K562 (cell line): Measurements from ENCODE around the gene VSTM5. TPM values are rescaled to one million over a fixed set of nuclear protein-coding genes. Genes with fewer than 3 reads are reported as not detected.

Source experiments
- ATAC-seq: fragments of 200-7000 bp; cut with Tn5 transposase; 3 replicates; pipeline ENCODE4 v1.9.1; 2020; ENCODE audit warnings: moderate library complexity
- BruUV-seq: library from RNA; stranded (reverse); fragments of 400-500 nt; replicated peaks from 2 replicates; lab custom pipeline; 2021; lab: Mats Ljungman, UMichigan
- CTCF ChIA-PET: fragments of 300-600 bp; formaldehyde crosslinking; extraction: SDS; loops from one replicate; lab custom pipeline; 2021; ENCODE audit warnings: low intra/inter-chr PET ratio; lab: Yijun Ruan, JAX
- POLR2A ChIA-PET: fragments of 300-600, 350-650 bp; sonication (Branson Sonifier 250); formaldehyde crosslinking; extraction: SDS; loops from one replicate; lab custom pipeline; 2021; ENCODE audit warnings: antibody characterized with exemption, inconsistent platforms; lab: Yijun Ruan, JAX
- DNase-seq, 4 experiments: peaks; one replicate each; pipeline versions ENCODE4 v3.0.0 to v3.0.0-alpha.2; 2011 to 2018; ENCODE audit warnings: low spot score in 3 of 4, mixed read lengths in 3 of 4; ENCODE audit errors: extremely low read depth in 1 of 4
- FAIRE-seq: peaks from 2 replicates; lab custom pipeline; 2011; peaks lifted over from hg19 to GRCh38; lab: Jason Lieb, UNC
- H2AFZ ChIP-seq: 2 replicates; pipeline ENCODE4 v1.6.0; 2011; ENCODE audit warnings: low read depth, low read length, control low read depth, inconsistent platforms
- H3K27ac ChIP-seq: fragments of 200-600 bp; 3 replicates; pipeline ENCODE4 v1.8.0; 2011; ENCODE audit warnings: low read depth, mild to moderate bottlenecking, control low read depth, inconsistent platforms, low read length, moderate library complexity, mixed read lengths; ENCODE audit errors: extremely low read depth
- H3K27me3 ChIP-seq, 2 experiments: fragments of 300-600 bp in 1 of 2; 2 replicates in 1 of 2; 3 replicates in 1 of 2; pipeline versions ENCODE4 v1.6.0 to v1.8.0; 2011; ENCODE audit warnings: inconsistent platforms in 2 of 2, low read length in 2 of 2, mild to moderate bottlenecking in 1 of 2, mixed read lengths in 1 of 2, moderate library complexity in 1 of 2; ENCODE audit not compliant: control insufficient read depth in 2 of 2, insufficient read depth in 2 of 2
- H3K36me3 ChIP-seq: fragments of 300-600 bp; 3 replicates; pipeline ENCODE4 v1.8.0; 2011; ENCODE audit warnings: mild to moderate bottlenecking, low read length, inconsistent platforms; ENCODE audit not compliant: control insufficient read depth, insufficient read depth
- H3K4me1 ChIP-seq, 2 experiments: fragments of 200-600 bp in 1 of 2; replicated peaks in 1 of 2; 2 replicates in 1 of 2; 3 replicates in 1 of 2; pipeline versions ENCODE4 v1.5.1 to v1.8.0; 2011; ENCODE audit warnings: inconsistent platforms in 2 of 2, low read length in 2 of 2, mild to moderate bottlenecking in 1 of 2, mixed read lengths in 1 of 2, moderate library complexity in 1 of 2; ENCODE audit not compliant: control insufficient read depth in 2 of 2, insufficient read depth in 2 of 2
- H3K4me2 ChIP-seq: 2 replicates; pipeline ENCODE4 v1.6.1; 2011; ENCODE audit warnings: low read length, control low read depth, inconsistent platforms, mixed read lengths; ENCODE audit not compliant: insufficient read depth
- H3K4me3 ChIP-seq: fragments of 200-600 bp; sonication (generic), shearing (Covaris generic); 2 replicates; pipeline ENCODE4 v1.5.1; 2016; ENCODE audit warnings: control low read depth, inconsistent platforms
- H3K79me2 ChIP-seq: fragments of 200-600 bp; 3 replicates; pipeline ENCODE4 v1.8.0; 2011; ENCODE audit warnings: low read length, inconsistent platforms; ENCODE audit not compliant: control insufficient read depth, insufficient read depth
- H3K9ac ChIP-seq, 2 experiments: 2 replicates each; pipeline versions ENCODE4 v1.6.0 to v1.6.1; 2011; ENCODE audit warnings: low read depth in 2 of 2, low read length in 2 of 2, control low read depth in 1 of 2, inconsistent platforms in 1 of 2, mild to moderate bottlenecking in 1 of 2, mixed read lengths in 1 of 2; ENCODE audit not compliant: insufficient read depth in 1 of 2
- H3K9me1 ChIP-seq: one replicate; pipeline ENCODE4 v1.6.0; 2011; ENCODE audit warnings: inconsistent platforms, mild to moderate bottlenecking, low read length, moderate library complexity; ENCODE audit not compliant: control insufficient read depth, insufficient read depth
- H3K9me3 ChIP-seq: replicated peaks from 2 replicates; pipeline ENCODE4 v1.5.1; 2011; ENCODE audit warnings: low read depth, low read length, inconsistent platforms; ENCODE audit not compliant: control insufficient read depth, insufficient read depth
- H4K20me1 ChIP-seq: replicated peaks from 2 replicates; pipeline ENCODE4 v1.6.1; 2011; ENCODE audit warnings: low read length, inconsistent platforms, mixed read lengths; ENCODE audit not compliant: control insufficient read depth, insufficient read depth
- KDM2B ChIP-seq: fragments of 250-450 bp; sonication (Bioruptor Pico); IDR thresholded peaks from 2 replicates; pipeline ENCODE4 v1.8.0; 2021; ENCODE audit warnings: mild to moderate bottlenecking, moderate library complexity
- NFXL1 ChIP-seq: fragments of 450-650 bp; formaldehyde crosslinking; IDR thresholded peaks from 2 replicates; pipeline ENCODE4 v1.4.0; 2021; ENCODE audit warnings: mild to moderate bottlenecking
- NR2C1 ChIP-seq, 2 experiments: fragments of 450-650 bp; IDR thresholded peaks; 2 replicates each; pipeline ENCODE4 v1.6.1; 2017; ENCODE audit warnings: mild to moderate bottlenecking in 2 of 2, antibody characterized with exemption in 1 of 2, inconsistent platforms in 1 of 2, missing compliant biosample characterization in 1 of 2, missing genetic modification characterization in 1 of 2
- RBM15 ChIP-seq: fragments of 200-400 bp; formaldehyde crosslinking; IDR thresholded peaks from 2 replicates; pipeline ENCODE4 v1.6.1; 2018; ENCODE audit warnings: mild to moderate bottlenecking, low read length, moderate library complexity; ENCODE audit not compliant: insufficient read depth
- SP2 ChIP-seq: IDR thresholded peaks from 2 replicates; pipeline ENCODE4 v1.6.1; 2011; ENCODE audit warnings: mild to moderate bottlenecking, low read depth, low read length, moderate library complexity; ENCODE audit not compliant: poor library complexity, severe bottlenecking; ENCODE audit errors: extremely low read depth
- SRSF9 ChIP-seq: fragments of 200-400 bp; formaldehyde crosslinking; IDR thresholded peaks from 2 replicates; pipeline ENCODE4 v1.6.1; 2017; ENCODE audit warnings: low read depth, low read length, borderline replicate concordance
- STAG1 ChIP-seq: sonication (generic); formaldehyde crosslinking; IDR thresholded peaks from 2 replicates; pipeline ENCODE4 v1.5.0; 2020; ENCODE audit warnings: missing genetic modification reagents, borderline replicate concordance
- STAT5B ChIP-seq: fragments of 250-450 bp; sonication (Bioruptor Pico); IDR thresholded peaks from 2 replicates; pipeline ENCODE4 v1.8.0; 2021; ENCODE audit warnings: mild to moderate bottlenecking, inconsistent platforms
- TEAD4 ChIP-seq, 2 experiments: sonication (generic) in 1 of 2; formaldehyde crosslinking in 1 of 2; IDR thresholded peaks; 2 replicates each; pipeline versions ENCODE4 v1.6.1 to v1.8.0; 2012 to 2022; ENCODE audit warnings: borderline replicate concordance in 1 of 2, inconsistent platforms in 1 of 2, low read length in 1 of 2, mild to moderate bottlenecking in 1 of 2, missing genetic modification reagents in 1 of 2
- TSC22D4 ChIP-seq: fragments of 450-650 bp; IDR thresholded peaks from 2 replicates; pipeline ENCODE4 v1.6.1; 2016; ENCODE audit warnings: missing genetic modification characterization, missing biosample characterization, control low read depth
- ZNF778 ChIP-seq: fragments of 450-650 bp; formaldehyde crosslinking; IDR thresholded peaks from 2 replicates; pipeline ENCODE4 v1.4.0; 2020; ENCODE audit warnings: mild to moderate bottlenecking, moderate library complexity
- ZSCAN29 ChIP-seq: fragments of 450-650 bp; IDR thresholded peaks from 2 replicates; pipeline ENCODE4 v1.6.1; 2017
- WGBS: fragments of 100-300 bp; shearing (Covaris generic); methylation state at CpG from one replicate; pipeline ENCODE4 v1.1.6; 2016; ENCODE audit warnings: low coverage, mixed read lengths; ENCODE audit not compliant: insufficient coverage; ENCODE audit errors: missing lambda C conversion rate; 5-methylcytosine and 5-hydroxymethylcytosine counted together
- in situ Hi-C: fragments of 300-500 bp; cut with MboI; formaldehyde crosslinking; loops from 4 replicates; pipeline ENCODE4 v1.15.0; 2018; ENCODE audit warnings: inconsistent platforms, mixed read lengths
- intact Hi-C: fragments of 100-400 bp; cut with micrococcal nuclease; formaldehyde crosslinking; loops from 2 replicates; pipeline ENCODE4 v1.14.2; 2022
- polyA plus RNA-seq, 8 experiments: library from polyadenylated mRNA; depleted of rRNA in 4 of 8; stranded (reverse) in 5 of 8; unstranded in 3 of 8; fragments of >200 nt; fragmentation: Nextera tagmentation in 2 of 8; fragmentation: Illumina TruSeq in 1 of 8; extraction: Ambion mirVana in 2 of 8; extraction: Trizol in 1 of 8; gene quantifications; 2 replicates each; pipeline versions ENCODE4 v1.2.1 to v1.2.3, GENCODE V29; 2011 to 2014; ENCODE audit warnings: inconsistent platforms in 1 of 8, missing spikeins in 1 of 8
- total RNA-seq, 7 experiments: library from RNA; depleted of rRNA in 6 of 7; stranded (reverse); fragments of >200 nt in 6 of 7; fragmentation: Illumina TruSeq in 2 of 7; extraction: Trizol in 2 of 7; gene quantifications; 2 replicates each; pipeline versions ENCODE4 v1.2.1 to v1.2.3, GENCODE V29; 2011 to 2021; ENCODE audit warnings: low replicate concordance in 1 of 7
- TF ChIP-seq, protein P1 (sequence below): fragments of 250-450 bp; sonication (Bioruptor Pico); IDR thresholded peaks from 2 replicates; pipeline ENCODE4 v1.4.0; 2020; ENCODE audit warnings: mild to moderate bottlenecking
- TF ChIP-seq, protein P2 (sequence below): fragments of 250-450 bp; sonication (Bioruptor Pico); IDR thresholded peaks from 2 replicates; pipeline ENCODE4 v1.5.0; 2020; ENCODE audit warnings: mild to moderate bottlenecking
- TF ChIP-seq, protein P3 (sequence below): fragments of 450-650 bp; formaldehyde crosslinking; IDR thresholded peaks from 2 replicates; pipeline ENCODE4 v1.4.0; 2022; ENCODE audit warnings: mild to moderate bottlenecking, moderate library complexity

Gene VSTM5
- total and polyA plus RNA-seq, 9 of the 15 experiments (the other 6 are each of a cell fraction or from before 2014, with no cell fraction given) = 0.01 TPM; not detected in 8

DNA sequence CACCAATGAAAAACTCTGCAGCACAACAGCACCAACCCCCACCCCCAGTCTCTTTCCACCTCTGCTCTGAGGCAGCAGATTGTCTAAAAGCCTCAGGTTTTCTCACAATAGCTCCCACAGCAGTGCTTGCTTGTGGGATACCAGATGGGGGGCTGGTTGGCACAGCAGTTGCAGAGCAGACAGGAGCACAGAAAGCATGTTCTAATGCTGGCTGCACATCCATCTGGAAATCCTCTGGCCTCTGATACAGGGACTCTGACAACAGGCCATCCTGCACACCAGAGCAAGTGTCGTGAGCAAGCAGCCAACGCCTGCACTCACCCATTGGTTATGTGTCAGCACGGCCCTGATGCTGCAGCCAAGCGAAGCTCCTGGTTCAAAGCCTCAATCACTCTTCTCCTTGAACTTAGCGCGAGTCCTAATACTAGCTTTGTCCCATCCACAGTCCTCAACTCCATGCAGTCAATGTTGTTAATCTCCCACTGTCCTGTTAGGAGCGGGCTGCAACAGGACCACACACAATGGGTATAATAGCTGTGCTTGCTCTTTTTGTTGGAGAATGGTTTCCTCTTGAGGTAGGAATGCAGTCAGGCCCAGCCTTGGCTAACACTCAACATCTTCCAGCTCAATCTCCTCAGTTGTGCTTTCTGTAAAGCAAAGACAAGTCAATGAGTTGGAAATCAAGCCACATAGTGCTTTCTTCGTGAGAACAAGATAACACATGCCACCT lies 30.3 kb downstream of the VSTM5 start (continued):
- TF ChIP-seq, protein P1, sequence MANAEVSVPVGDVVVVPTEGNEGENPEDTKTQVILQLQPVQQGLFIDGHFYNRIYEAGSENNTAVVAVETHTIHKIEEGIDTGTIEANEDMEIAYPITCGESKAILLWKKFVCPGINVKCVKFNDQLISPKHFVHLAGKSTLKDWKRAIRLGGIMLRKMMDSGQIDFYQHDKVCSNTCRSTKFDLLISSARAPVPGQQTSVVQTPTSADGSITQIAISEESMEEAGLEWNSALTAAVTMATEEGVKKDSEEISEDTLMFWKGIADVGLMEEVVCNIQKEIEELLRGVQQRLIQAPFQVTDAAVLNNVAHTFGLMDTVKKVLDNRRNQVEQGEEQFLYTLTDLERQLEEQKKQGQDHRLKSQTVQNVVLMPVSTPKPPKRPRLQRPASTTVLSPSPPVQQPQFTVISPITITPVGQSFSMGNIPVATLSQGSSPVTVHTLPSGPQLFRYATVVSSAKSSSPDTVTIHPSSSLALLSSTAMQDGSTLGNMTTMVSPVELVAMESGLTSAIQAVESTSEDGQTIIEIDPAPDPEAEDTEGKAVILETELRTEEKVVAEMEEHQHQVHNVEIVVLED = no peak
- TF ChIP-seq STAG1 (no peak), KDM2B (CRISPR knock-in tag) (no peak), ZNF778 (no peak)

DNA sequence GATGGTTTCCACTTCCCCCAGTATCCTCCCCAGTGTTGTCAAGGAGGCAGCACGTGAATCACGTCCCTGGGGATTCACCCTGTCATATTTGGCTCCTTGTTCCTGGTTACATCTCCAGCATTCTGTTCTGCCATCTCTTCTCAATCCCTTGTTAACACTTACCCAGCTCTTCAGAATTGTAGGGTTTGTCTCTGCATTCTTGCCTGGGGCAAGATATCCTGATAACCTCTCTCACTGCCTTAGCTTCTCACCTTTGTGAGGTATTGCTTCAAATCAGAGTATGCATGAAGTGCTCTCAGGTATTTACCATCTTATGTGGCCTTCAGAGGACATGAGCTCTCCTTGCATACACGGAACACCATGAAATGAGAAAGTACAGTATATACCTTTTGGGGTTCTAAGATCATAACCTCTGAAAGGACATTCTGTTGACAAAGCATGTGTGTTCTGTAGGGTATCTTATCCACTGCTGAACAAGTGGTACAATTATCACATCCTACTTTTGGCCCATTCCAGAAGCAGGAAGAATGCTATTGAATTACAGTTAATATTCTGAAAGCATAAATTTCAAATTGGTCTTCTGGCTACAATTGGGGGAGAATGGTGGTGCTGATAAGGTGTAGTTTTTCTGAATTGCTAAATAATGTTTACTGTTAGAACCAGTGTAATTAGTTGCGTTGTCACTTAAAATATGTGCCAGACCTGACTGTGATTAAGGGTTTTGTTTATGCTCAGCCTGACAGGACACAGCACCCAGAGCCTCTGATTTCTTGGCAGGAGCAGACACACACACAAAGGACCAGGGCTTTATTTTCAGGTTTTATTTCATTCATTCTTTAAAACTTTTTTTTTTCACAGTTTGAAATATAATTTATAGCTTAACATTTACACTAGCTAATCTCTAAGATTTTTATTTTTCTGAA lies 32.7 kb downstream of the VSTM5 start:
- Histone ChIP-seq H3K9me3 (no peaks in the 10 kb centered on the region), H2AFZ (no peak overlapping the region), H3K79me2 (no peaks in the 10 kb centered on the region), H3K9me1 (no peaks in the 10 kb centered on the region), H3K36me3 (peaks cover 25% of the 10 kb centered on the region; the same call in 2 of the 3 replicates), H3K4me3 (no peak overlapping the region), H4K20me1 (no peaks in the 10 kb centered on the region), H3K4me2 (no peak overlapping the region), H3K4me1 (peaks cover 0 to 2% of the 10 kb centered on the region in 2 experiments; a peak in 1 of 5 replicates), H3K27ac (no peak overlapping the region), H3K9ac (no peak overlapping the region), H3K27me3 (peaks cover 4 to 8% of the 10 kb centered on the region in 2 experiments; a peak in 1 of 5 replicates)
- BruUV-seq = no TSS peak
- no peak for ATAC-seq
- in situ Hi-C loops = no loop called here
- intact Hi-C loops = no loop called here
- CTCF ChIA-PET = no interaction called here
- no peak for FAIRE-seq
- WGBS = 21% methylated on average over 4 of the region's 4 CpGs
- no peak for DNase-seq
- POLR2A ChIA-PET = interaction anchor here (0.6 to 3.6 kb wide), 4 partner anchors 13 to 92 kb away, joined by 3 to 8 read pairs (median 4); partner anchors contain the start of genes C11orf54 and TAF1D
- TF ChIP-seq TEAD4 (IDR thresholded peaks at IDR 0.05; ENCODE audit: low read length) = no peak
- no peak for TF ChIP-seq TEAD4 (CRISPR knock-in tag; IDR thresholded peaks at IDR 0.05; ENCODE audit: borderline replicate concordance)
- no peak for TF ChIP-seq NR2C1 (IDR thresholded peaks at IDR 0.05)
- TF ChIP-seq NR2C1 (tag; IDR thresholded peaks at IDR 0.05) = no peak
- TF ChIP-seq, protein P2, sequence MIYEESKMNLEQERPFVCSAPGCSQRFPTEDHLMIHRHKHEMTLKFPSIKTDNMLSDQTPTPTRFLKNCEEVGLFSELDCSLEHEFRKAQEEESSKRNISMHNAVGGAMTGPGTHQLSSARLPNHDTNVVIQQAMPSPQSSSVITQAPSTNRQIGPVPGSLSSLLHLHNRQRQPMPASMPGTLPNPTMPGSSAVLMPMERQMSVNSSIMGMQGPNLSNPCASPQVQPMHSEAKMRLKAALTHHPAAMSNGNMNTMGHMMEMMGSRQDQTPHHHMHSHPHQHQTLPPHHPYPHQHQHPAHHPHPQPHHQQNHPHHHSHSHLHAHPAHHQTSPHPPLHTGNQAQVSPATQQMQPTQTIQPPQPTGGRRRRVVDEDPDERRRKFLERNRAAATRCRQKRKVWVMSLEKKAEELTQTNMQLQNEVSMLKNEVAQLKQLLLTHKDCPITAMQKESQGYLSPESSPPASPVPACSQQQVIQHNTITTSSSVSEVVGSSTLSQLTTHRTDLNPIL (CRISPR knock-in tag) = no peak
- TF ChIP-seq NFXL1 (CRISPR knock-in tag) = no peak
- no peak for TF ChIP-seq STAT5B (CRISPR knock-in tag)
- TF ChIP-seq TSC22D4 (tag) = no peak
- no peak for TF ChIP-seq RBM15
- TF ChIP-seq, protein P3, sequence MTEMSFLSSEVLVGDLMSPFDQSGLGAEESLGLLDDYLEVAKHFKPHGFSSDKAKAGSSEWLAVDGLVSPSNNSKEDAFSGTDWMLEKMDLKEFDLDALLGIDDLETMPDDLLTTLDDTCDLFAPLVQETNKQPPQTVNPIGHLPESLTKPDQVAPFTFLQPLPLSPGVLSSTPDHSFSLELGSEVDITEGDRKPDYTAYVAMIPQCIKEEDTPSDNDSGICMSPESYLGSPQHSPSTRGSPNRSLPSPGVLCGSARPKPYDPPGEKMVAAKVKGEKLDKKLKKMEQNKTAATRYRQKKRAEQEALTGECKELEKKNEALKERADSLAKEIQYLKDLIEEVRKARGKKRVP (CRISPR knock-in tag) = no peak
- no peak for TF ChIP-seq ZSCAN29
- TF ChIP-seq SP2 = no peak
- no peak for TF ChIP-seq SRSF9
